Measurements from ENCODE around the gene ZNF284. TPM values are rescaled to one million over a fixed set of nuclear protein-coding genes. Genes with fewer than 3 reads are reported as not detected.

ZNF284 gene
- total RNA-seq = 4.8 and 5.1 TPM in 2 replicates

DNA sequence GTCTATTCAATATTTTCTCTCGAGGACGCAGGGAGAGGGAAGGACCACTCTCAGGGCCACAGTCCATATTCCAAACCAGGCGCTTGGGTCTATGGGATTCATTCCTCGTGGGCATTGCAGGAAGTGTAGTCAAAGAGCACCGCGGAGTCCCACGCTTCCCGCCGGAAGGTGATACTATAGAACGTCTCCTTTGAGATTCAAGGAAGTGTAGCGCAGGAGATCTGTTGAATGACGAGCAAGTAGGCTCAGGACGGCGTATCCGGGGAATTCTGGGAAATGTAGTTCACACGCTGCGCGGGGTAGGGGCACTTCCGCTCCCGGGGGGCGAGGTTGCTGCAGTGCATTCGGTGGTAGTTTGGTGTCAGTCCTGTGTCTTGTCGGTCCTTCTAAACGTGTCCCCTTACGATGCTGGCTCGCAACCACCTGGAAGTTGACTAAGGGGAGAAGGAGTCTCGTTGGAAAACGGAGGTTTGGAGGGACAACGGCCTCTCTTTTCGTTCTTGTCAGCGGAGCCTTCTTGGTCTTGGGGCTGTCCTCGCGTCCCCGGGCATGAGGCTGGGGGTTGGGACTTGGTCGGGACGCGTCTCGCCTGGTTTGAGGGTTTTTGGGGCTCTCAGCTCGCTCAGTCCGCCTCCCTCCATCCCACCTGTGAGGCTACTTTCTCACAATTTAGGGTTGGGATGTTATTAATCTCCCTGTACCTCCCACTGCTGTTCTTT, at the start of gene ZNF284:
TSS of gene ZNF284 (plus strand) at position 336 of the 719 bp plus-strand sequence. CDS start 4,231 bp downstream, outside the sequence.

DNA sequence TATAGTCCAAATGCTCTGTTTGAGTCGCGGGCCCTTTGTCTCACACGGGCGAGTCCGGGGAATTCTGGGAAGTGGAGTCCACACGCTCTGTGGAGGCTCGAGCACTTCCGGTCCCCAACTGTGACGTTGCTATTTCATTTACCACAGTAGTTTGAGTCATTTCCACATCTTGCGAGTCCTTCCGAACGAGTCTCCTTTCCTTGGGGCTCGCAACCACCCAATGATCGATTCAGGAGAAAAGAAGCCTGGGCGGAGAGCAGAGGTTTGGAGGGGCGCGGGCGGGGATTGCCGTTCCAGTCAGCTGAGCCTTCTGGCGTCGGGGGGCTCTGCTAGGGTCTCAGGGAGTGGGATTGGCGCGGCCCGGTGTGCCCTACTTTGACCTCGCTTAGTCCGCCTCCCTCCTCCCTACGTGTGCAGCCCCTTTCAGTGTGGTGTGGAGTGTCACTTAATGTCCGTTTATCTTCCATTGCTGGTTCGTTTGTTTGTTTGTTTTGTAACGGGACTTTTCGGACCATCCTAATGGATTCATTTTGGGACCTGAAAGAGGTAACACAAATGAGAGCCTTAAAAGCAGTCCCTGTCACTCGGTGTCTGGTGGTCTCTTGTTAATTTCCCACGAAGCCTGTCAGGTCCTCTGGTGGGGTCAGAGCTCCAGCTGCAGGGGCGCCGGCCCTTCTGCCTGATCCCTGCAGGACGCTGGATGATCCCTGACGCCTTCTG, 46.6 kb upstream of the ZNF284 start, which contains the start of gene ZNF222:
TSS of gene ZNF222 (plus strand) at position 163 of the 720 bp plus-strand sequence. CDS start at position 221, 58 bp downstream.

DNA sequence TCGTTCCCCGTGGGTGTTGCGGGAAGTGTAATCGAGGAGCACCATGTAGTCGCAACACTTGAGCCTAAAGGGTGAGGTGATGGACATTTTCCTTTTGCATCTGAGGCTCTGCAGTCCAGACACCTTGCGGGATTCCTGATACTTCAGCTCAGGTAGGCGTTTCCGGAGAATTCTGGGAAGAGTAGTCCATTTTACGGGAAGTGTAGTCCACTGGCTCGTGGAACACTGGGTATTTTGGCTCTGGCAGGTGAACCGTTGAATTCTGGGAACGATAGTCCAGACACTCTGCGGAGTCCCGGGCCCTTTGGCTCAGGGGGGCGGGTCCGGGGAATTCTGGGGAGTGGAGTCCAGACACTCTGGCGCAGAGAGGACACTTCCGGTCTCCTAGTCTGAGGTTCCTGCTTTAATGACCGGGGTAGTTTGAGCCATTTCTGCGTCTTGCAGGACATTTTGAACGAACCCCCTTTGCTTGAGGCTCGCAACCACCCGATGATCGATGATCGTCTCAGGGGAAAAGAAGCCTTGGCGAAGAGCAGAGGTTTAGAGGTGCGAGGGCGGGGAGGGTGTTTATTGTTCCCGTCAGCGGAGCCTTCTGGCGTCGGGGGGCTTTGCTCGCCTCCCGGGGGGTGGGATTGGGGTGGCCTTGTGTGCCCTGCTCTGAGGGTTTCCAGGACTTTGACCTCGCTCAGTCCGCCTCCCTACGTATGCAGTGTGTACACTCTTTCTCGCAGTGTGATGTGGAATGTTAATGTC, 20.1 kb upstream of the ZNF284 start, which contains the start of gene ZNF223:
TSS of gene ZNF223 (plus strand) at position 387 of the 753 bp plus-strand sequence. CDS start 3,141 bp downstream, outside the sequence.

DNA sequence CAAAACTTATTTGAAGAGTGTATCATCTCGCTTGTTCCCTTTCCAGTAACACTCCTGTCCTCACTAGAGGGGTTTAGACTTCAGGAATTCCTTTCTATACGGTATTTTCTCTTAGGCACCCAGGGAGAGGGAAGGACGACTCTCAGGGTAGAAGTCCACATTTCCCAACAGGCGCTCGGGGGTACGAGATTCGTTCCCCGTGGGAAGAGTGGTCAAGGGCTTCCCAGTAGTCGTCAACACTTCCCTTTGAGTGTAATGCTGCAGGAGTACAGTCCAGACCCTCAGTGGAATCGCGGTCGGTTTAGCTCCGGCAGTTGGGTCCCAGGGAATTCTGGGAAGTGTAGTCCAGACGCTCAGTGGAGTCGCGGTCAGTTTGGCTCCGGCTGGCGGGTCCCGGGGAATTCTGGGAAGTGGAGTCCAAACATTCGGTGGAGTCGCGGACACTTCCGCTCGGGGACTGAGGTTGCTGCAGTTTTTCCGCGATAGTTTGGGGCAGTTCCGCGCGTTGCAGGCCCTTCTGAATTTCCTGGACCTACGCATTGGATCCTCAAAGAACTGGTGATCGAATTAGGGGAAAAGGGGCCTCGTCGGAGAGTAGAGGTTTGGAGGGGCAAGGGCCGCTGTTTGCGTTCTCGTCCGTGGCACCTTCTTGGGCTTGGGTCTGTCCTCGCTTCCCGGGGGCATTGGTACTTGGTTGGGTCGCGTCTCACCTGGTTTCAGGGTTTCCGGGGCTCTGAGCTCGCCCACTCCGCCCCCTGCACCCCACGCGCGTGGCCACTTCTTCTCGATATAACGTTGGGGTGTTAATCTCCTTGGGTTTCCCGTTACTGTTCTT, 22.2 kb downstream of the ZNF284 start, which contains the start of gene ZNF224:
TSS of gene ZNF224 (plus strand) at position 431 of the 835 bp plus-strand sequence. CDS start 3,513 bp downstream, outside the sequence.

DNA sequence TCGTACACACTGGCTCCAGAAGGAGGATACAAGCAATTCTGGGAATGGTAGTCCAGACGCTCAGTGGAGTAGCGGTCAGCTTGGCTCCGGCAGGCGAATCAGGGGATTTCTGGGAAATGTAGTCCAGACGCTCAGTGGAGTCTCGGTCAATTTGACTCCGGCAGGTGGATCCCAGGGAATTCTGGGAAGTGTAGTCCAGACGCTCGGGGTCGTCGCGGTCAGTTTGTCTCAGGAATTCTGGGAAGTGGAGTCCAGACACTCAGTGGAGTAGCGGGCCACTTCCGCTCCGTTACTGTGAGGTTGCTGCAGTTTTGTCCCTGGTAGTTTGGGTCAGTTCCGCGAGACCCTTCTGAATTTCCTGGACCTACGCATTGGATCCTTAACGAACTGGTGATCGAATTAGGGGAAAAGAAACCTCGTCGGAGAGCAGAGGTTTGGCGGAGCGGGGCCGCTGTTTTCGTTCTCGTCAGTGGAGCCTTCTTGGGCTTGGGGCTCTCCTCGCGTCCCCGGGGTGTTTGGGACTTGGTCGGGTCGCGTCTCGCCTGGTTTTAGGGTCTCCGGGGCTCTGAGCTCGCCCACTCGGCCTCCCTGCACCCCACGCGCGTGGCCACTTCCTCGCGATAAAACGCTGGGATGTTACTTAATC, 41.3 kb downstream of the ZNF284 start, which contains the start of gene ZNF225:
TSS of gene ZNF225 (plus strand) at position 262 of the 646 bp plus-strand sequence. CDS start 2,429 bp downstream, outside the sequence.

Small RNA genes lying within 50 kb of the gene (small RNA-seq; reads per million reads assigned to genes)
- not detected for gene RNU6-902P

Other genes with a start within 250 kb of the ZNF284 start
- 14.7 and 18.8 TPM in 2 replicates for gene ZNF283, start 244.8 kb upstream of the ZNF284 start, total RNA-seq
- 1.4 and 4.3 TPM in 2 replicates for gene ZNF404, start 188.2 kb upstream of the ZNF284 start, total RNA-seq
- 14.3 and 18.1 TPM in 2 replicates for gene ZNF45, start 136.9 kb upstream of the ZNF284 start, total RNA-seq
- 7.0 and 7.9 TPM in 2 replicates for gene ZNF221, start 120.9 kb upstream of the ZNF284 start, total RNA-seq
- gene ZNF155, start 88.0 kb upstream of the ZNF284 start, total RNA-seq = 6.3 and 7.1 TPM in 2 replicates
- gene ZNF230, start 69.2 kb upstream of the ZNF284 start, total RNA-seq = 3.6 and 7.1 TPM in 2 replicates
- gene ZNF222, start 46.8 kb upstream of the ZNF284 start, total RNA-seq = 4.3 and 6.0 TPM in 2 replicates
- gene ZNF223, start 20.1 kb upstream of the ZNF284 start, total RNA-seq = 7.5 and 7.9 TPM in 2 replicates
- gene ZNF224, start 22.2 kb downstream of the ZNF284 start, total RNA-seq = 26.7 and 40.0 TPM in 2 replicates
- 4.4 and 8.6 TPM in 2 replicates for gene ZNF225, start 41.2 kb downstream of the ZNF284 start, total RNA-seq
- gene ZNF234, start 69.4 kb downstream of the ZNF284 start, total RNA-seq = 11.0 and 13.7 TPM in 2 replicates
- 12.0 and 26.7 TPM in 2 replicates for gene ZNF226, start 92.9 kb downstream of the ZNF284 start, total RNA-seq
- 12.0 and 23.2 TPM in 2 replicates for gene ZNF227, start 140.4 kb downstream of the ZNF284 start, total RNA-seq
- 0.39 TPM in 1 of 2 replicates, not detected in the other for gene ZNF233, start 187.7 kb downstream of the ZNF284 start, total RNA-seq
- 5.5 and 8.2 TPM in 2 replicates for gene ZNF235, start 232.9 kb downstream of the ZNF284 start, total RNA-seq

Measured in placental epithelial cell (primary cell).